ENCODE data around the gene RIPOR3. TPM values are rescaled to one million over a fixed set of nuclear protein-coding genes. Genes with fewer than 3 reads are reported as not detected.
"Not testable (repeated sequence)": the region's sequence is repeated elsewhere in the genome, so short reads cannot be mapped to it uniquely, and the experiment has no call there.

The RIPOR3 gene
- total RNA-seq, 1 experiment from 2014 or later, result 7.4 TPM

DNA sequence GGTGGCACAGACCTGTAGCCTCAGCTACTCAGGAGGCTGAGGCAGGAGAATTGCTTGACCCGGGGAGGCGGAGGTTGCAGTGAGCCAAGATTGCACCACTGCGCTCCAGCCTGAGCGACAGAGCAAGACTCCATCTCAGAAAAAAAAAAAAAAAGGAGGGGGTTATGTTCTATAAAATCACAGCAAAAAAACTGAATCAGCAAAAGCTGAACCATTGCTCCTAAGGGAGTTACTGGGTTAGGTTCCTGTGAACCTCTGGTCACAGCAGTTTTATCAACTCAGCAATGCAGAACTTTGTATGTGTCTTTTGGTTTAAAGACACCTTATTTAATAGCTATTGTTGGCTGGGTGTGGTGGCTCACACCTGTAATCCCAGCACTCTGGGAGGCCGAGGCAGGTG, 92.6 kb downstream of the RIPOR3 start:
- in situ Hi-C loops (cut with HindIII; ENCODE audit: low sequenced_read_pairs), result not testable (repeated sequence)

GRCh38 chr20:50598074-50598473, 93.3 kb downstream of the RIPOR3 start:
- no peak for DNase-seq (ENCODE audit: low spot score)
- in situ Hi-C loops (cut with HindIII; ENCODE audit: low sequenced_read_pairs), result no loop called here

More for the DNA sequence above, 92.6 kb downstream of the RIPOR3 start:
- DNase-seq (ENCODE audit: low spot score), result not testable (repeated sequence)

DNA sequence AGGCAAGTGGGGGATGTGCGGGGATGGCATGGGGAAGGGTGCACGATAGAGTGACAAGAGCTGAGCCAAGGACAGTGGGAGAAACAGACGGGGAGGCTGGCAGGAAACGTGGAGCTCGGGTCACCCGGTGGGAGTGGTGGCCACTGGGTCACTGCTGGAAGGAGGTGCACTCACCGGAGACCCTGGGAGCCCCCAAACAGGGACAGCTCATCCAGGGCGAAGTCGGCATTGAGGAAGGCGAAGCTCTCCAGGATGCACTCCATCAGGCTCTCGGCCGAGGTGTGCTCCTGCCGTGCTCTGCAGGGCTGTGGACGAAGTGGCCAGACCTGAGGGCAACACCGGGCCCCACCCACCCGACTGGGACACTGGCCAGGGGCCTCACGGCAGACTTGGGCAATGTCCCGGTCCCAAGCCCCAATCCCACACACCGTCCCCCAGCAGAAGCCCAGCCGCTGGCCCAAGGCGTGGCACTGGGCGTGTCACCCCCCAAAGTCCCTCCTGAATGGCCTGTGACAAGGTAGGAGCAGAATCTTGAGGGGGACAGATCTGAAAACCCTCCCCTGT, 93.9 kb downstream of the RIPOR3 start:
- no peak for DNase-seq (ENCODE audit: low spot score)
- in situ Hi-C loops (cut with HindIII; ENCODE audit: low sequenced_read_pairs), result no loop called here

GRCh38 chr20:50596694-50597021, 94.7 kb downstream of the RIPOR3 start:
- in situ Hi-C loops (cut with HindIII; ENCODE audit: low sequenced_read_pairs), result no loop called here
- DNase-seq (ENCODE audit: low spot score), result no peak

DNA sequence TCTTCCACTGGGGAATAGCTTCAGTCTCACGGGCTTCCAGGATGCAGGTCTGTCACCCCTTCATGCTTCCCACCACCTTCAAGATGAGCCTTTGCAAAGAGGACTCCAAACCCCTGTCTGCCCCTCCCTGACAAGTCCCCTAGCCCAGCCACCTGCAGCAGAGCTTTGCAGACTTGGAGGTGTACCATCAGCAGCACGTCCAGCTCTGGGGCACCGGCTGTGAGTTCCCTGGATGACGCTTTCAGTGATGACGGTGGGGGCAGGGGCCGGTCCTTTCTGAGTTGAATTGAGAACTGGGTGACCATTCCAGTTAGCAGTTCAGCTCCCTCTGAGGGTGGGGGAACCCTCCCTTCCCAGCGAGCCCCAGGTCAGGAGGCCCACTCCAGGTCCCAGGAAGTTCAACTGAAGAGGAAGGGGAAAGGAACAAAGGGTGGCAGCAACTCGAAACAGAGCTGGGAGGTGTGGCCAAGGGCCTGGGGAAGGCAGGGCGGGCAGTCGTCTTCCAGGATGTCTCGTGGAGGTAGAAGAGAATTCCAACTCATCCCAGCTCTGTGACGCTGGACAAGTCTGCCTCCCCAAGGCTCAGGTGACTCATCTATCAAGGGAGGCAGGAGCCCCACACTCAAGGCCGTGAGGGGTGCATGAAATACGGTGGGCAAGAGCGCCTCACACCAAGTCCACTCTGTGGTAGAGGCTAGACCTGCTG, 95.2 kb downstream of the RIPOR3 start:
- DNase-seq (ENCODE audit: low spot score), result no peak

GRCh38 chr20:50595433-50595895, 95.9 kb downstream of the RIPOR3 start:
- no peak for DNase-seq (ENCODE audit: low spot score)
- in situ Hi-C loops (cut with HindIII; ENCODE audit: low sequenced_read_pairs), result no loop called here

More for the DNA sequence above, 95.2 kb downstream of the RIPOR3 start:
- in situ Hi-C loops (cut with HindIII; ENCODE audit: low sequenced_read_pairs), result no loop called here

- in situ Hi-C loops (cut with HindIII; ENCODE audit: low sequenced_read_pairs), result no loop called here
- no peak for DNase-seq (ENCODE audit: low spot score)
Measured at GRCh38 chr20:50594591-50595432, 96.5 kb downstream of the RIPOR3 start.

DNA sequence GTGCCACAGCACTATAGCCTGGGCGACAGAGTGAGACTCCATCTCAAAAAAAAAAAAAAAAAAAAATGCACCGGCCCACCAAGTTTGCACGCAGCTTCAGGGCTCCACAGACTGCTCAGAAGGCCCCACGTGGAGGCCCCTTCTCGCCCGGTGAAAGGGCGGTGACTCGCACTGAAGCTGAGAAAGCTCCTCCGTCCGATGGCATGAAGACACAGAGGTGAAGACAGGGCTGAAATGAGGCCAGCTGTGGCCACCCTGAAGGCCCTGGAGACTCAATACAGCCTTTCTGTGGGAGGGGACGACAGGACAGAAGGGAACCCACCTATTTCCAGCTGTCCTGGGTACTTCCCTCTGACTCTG, 97.1 kb downstream of the RIPOR3 start:
- no peak for DNase-seq (ENCODE audit: low spot score)
- in situ Hi-C loops (cut with HindIII; ENCODE audit: low sequenced_read_pairs), result no loop called here

DNA sequence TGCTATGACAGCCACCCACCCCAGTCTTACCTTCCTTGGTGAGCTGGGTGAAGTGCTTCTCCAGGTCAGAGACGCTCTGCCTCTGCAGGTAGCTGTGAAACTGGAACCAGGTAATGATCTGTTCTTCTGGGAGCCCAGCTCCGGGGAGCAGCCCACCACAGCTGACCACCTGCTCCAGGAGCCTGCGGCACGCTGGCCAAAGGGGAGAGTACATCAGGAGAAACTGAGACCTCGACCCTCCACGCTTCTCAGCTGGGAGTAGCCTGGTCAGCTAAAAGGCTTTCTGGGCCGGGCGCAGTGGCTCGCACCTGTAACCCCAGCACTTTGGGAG, 98.4 kb downstream of the RIPOR3 start:
- DNase-seq (ENCODE audit: low spot score), result no peak
- in situ Hi-C loops (cut with HindIII; ENCODE audit: low sequenced_read_pairs), result no loop called here

DNA sequence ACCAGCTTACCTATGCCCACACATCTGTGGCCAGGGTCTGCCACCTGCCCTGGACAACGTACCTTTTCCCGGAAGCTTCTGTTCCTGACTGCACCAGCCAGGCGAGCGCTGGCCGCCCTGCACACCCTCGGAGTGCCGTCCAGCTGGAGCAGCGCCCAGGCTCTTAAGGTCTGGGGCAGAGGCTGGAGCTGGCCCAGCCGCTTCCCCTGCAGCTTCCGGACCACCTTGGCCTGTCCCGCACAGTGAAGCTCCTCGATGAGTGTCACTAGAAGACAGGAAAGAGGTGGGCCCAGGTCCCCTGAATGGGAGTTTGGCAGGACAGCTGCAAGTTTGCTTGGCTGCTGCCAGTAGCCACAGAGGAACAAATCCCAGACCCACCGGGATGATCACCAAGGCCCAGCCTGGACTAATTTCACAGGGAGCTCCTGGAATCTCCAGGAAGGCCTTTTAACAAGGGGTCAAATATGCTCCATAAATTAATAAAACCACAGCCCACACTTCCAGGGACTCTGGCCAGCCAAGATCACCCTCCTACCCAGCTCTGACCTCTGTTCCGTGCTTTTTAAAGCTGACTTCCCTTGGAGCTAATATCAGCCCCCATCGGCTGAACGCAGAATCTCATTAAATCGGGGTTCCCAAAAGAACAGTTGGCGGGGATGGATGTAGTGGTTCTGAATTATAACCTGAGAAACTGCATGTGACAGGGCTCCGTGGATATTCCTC, 98.9 kb downstream of the RIPOR3 start:
- DNase-seq (ENCODE audit: low spot score), result peak; percentile 14
- in situ Hi-C loops (cut with HindIII; ENCODE audit: low sequenced_read_pairs), result no loop called here

DNA sequence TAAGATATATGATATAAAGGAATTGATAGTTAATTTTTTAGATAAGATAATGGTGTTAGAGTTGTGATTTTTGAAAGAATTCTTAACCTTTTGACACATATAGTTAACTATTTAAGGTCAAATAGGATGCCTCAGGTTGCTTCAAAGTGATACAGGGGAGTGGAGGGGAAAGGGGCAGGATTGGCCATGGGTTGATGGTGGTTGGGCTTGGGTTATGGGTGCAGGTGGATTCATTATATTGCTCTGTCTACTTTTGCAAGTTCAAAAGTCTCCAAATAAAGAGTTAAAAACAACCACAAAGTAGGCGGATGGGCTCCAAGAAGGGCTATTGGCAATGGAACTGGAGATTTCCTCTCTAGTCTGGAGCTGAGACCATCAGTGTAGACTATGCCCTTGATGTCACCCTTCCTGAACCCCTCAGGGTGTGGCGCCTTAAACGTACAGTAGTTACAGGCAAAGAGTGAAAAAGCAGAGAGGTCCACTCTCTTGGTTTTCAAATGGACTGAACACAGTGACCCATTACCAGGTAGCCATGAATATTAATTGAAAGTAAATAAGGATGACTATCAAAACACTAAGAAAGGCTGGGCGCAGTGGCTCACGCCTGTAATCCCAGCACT, 100.0 kb downstream of the RIPOR3 start:
- DNase-seq (ENCODE audit: low spot score), result no peak
- in situ Hi-C loops (cut with HindIII; ENCODE audit: low sequenced_read_pairs), result no loop called here

DNA sequence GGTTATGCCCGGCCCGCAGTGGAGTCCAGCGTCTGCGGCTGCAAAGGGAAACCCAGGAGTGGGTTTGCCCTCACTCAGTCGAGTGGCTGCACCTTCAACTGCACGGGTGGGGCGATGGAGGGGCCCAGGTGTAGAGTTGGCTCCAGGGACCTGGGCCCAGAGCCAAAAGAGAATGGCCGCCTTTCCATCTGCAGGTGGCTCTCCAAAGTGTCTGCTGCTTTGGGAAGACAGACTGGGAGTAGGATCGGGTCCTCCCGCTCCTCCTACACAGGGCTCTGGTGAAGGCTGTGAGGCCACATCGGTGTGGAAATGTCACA, 101.0 kb downstream of the RIPOR3 start:
- DNase-seq (ENCODE audit: low spot score), result no peak
- in situ Hi-C loops (cut with HindIII; ENCODE audit: low sequenced_read_pairs), result no loop called here

GRCh38 chr20:50589548-50590347, 101.6 kb downstream of the RIPOR3 start:
- in situ Hi-C loops (cut with HindIII; ENCODE audit: low sequenced_read_pairs), result no loop called here
- no peak for DNase-seq (ENCODE audit: low spot score)

GRCh38 chr20:50588034-50588736, 103.2 kb downstream of the RIPOR3 start:
- in situ Hi-C loops (cut with HindIII; ENCODE audit: low sequenced_read_pairs), result no loop called here
- peak; percentile 84 for DNase-seq (ENCODE audit: low spot score)

- DNase-seq (ENCODE audit: low spot score), result peak; percentile 9
- in situ Hi-C loops (cut with HindIII; ENCODE audit: low sequenced_read_pairs), result no loop called here
Measured at GRCh38 chr20:50587291-50587961, 103.9 kb downstream of the RIPOR3 start.

DNA sequence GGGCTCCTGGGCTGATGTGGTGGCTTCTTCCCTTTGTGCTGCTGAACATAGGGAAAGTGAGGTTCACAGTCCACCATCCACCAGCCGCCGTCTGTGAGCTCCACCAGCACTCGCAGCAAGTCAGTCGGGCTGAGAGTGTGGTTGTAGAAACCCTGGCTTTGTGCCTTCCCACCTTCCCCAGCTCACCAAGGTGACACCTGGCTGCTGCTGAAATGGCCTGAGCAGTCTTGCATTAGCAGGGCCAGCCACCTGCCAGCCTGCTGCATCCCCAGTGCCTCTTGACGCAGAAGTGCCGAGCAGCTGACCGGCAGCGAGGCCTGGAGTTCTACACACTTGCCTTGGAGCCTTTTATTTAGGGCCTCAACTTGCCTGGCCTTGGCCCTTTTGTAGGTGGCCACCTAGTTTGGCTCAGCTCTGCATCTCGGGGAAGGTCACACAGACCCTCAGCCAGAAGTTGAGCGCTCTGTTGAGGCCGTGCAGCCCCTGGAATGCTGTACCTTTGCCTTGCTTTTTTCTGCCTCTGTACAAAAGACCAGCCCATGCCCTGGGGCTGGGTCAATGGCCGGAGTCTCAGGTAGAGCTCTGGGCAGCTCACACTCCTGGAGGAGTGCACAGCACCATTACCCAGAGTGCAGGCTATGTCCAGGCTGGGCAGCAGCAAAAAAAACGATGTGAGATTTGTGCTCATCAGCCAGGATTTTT, 104.7 kb downstream of the RIPOR3 start:
- DNase-seq (ENCODE audit: low spot score), result peak; percentile 29
- in situ Hi-C loops (cut with HindIII; ENCODE audit: low sequenced_read_pairs), result no loop called here

DNA sequence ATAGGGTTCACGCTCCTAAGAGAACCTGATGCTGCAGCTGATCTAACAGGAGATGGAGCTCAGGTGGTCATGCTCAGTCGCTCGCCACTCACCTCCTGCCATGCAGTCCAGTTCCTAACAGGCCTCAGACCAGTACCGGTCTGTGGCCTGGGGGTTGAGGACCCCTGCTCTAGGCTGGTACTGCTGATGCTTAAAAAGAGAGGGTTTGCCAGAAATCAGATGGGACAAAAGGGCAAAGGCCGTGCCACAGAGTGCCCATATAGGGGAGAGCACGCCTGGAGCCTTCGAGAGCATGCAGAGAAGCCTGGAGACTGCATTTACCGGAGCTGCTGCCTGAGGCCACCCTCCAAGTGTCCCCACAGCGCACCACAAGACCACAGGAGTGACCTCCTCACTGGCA, 105.7 kb downstream of the RIPOR3 start:
- in situ Hi-C loops (cut with HindIII; ENCODE audit: low sequenced_read_pairs), result no loop called here

More for the DNA sequence above, 105.7 kb downstream of the RIPOR3 start:
- no peak for DNase-seq (ENCODE audit: low spot score)
